ENCODE results near the gene CHST11.

The CHST11 gene

GRCh38 chr12:104536841-104537240 is 80.1 kb downstream of the CHST11 start:
- no peak for DNase-seq (ENCODE audit: low read depth, low spot score)
- in situ Hi-C loops (cut with HindIII; ENCODE audit: low sequenced_read_pairs) = no loop called here
- H3K4me3 ChIP-seq (ENCODE audit: low read depth, low read length) = no peak overlapping the region
- no peak for TF ChIP-seq CTCF (IDR thresholded peaks at IDR 0.05; ENCODE audit: low read depth, low read length)

GRCh38 chr12:104538056-104538455 is 81.3 kb downstream of the CHST11 start:
- no peak overlapping the region for H3K4me3 ChIP-seq (ENCODE audit: low read depth, low read length)
- no peak for DNase-seq (ENCODE audit: low read depth, low spot score)
- in situ Hi-C loops (cut with HindIII; ENCODE audit: low sequenced_read_pairs) = no loop called here
- no peak for TF ChIP-seq CTCF (IDR thresholded peaks at IDR 0.05; ENCODE audit: low read depth, low read length)

- H3K4me3 ChIP-seq (ENCODE audit: low read depth, low read length) = no peak overlapping the region
- DNase-seq (ENCODE audit: low read depth, low spot score) = no peak
- in situ Hi-C loops (cut with HindIII; ENCODE audit: low sequenced_read_pairs) = no loop called here
- TF ChIP-seq CTCF (IDR thresholded peaks at IDR 0.05; ENCODE audit: low read depth, low read length) = no peak
These were observed 82.2 kb downstream of the CHST11 start for GRCh38 chr12:104538891-104539462.

GRCh38 chr12:104544836-104545235 is 88.1 kb downstream of the CHST11 start:
- in situ Hi-C loops (cut with HindIII; ENCODE audit: low sequenced_read_pairs) = no loop called here
- TF ChIP-seq CTCF (IDR thresholded peaks at IDR 0.05; ENCODE audit: low read depth, low read length) = no peak
- DNase-seq (ENCODE audit: low read depth, low spot score) = no peak
- H3K4me3 ChIP-seq (ENCODE audit: low read depth, low read length) = no peak overlapping the region

- DNase-seq (ENCODE audit: low read depth, low spot score) = no peak
- no peak for TF ChIP-seq CTCF (IDR thresholded peaks at IDR 0.05; ENCODE audit: low read depth, low read length)
- no peak overlapping the region for H3K4me3 ChIP-seq (ENCODE audit: low read depth, low read length)
- in situ Hi-C loops (cut with HindIII; ENCODE audit: low sequenced_read_pairs) = no loop called here
These were observed 89.8 kb downstream of the CHST11 start for GRCh38 chr12:104546575-104546974.

- H3K4me3 ChIP-seq (ENCODE audit: low read depth, low read length) = no peak overlapping the region
- no peak for DNase-seq (ENCODE audit: low read depth, low spot score)
- in situ Hi-C loops (cut with HindIII; ENCODE audit: low sequenced_read_pairs) = no loop called here
- no peak for TF ChIP-seq CTCF (IDR thresholded peaks at IDR 0.05; ENCODE audit: low read depth, low read length)
These were observed 90.5 kb downstream of the CHST11 start for GRCh38 chr12:104547235-104547634.

All from astrocyte of the spinal cord (primary cell).